Measurements from ENCODE around the gene PXDN. TPM values are rescaled to one million over a fixed set of nuclear protein-coding genes. Genes with fewer than 3 reads are reported as not detected.

Gene PXDN
- total RNA-seq, 1 donor from 2014 or later = 36.3 TPM

GRCh38 chr2:1791006-1791605 lies 46.8 kb upstream of the PXDN start:
- DNase-seq (no peak), ATAC-seq (no peak)
- Histone ChIP-seq H3K4me1 (peaks cover 4% of the 10 kb centered on the region), H3K4me3 (no peak overlapping the region), H3K27me3 (ENCODE audit: low read depth) (no peaks in the 10 kb centered on the region), H3K36me3 (no peaks in the 10 kb centered on the region), H3K27ac (no peak overlapping the region), H3K9me3 (no peaks in the 10 kb centered on the region)
- TF ChIP-seq CTCF (IDR thresholded peaks at IDR 0.05) = no peak
- intact Hi-C loops (cut with DNase I) = no loop called here

GRCh38 chr2:1790473-1790872 lies 46.2 kb upstream of the PXDN start:
- DNase-seq = no peak
- Histone ChIP-seq H3K36me3 (no peaks in the 10 kb centered on the region), H3K4me3 (no peak overlapping the region), H3K9me3 (no peaks in the 10 kb centered on the region), H3K27me3 (ENCODE audit: low read depth) (no peaks in the 10 kb centered on the region), H3K4me1 (peaks cover 4% of the 10 kb centered on the region), H3K27ac (no peak overlapping the region)
- ATAC-seq = no peak
- no peak for TF ChIP-seq CTCF (IDR thresholded peaks at IDR 0.05)
- intact Hi-C loops (cut with DNase I) = no loop called here

- intact Hi-C loops (cut with DNase I) = no loop called here
- DNase-seq = no peak
- TF ChIP-seq CTCF (IDR thresholded peaks at IDR 0.05) = no peak
- no peaks in the 10 kb centered on the region for H3K27me3 ChIP-seq (ENCODE audit: low read depth)
- no peak overlapping the region for H3K4me3 ChIP-seq
- H3K27ac ChIP-seq = no peak overlapping the region
- H3K4me1 ChIP-seq = peaks cover 4% of the 10 kb centered on the region
- H3K9me3 ChIP-seq = no peaks in the 10 kb centered on the region
- no peak for ATAC-seq
- H3K36me3 ChIP-seq = no peaks in the 10 kb centered on the region
These were observed 45.3 kb upstream of the PXDN start for GRCh38 chr2:1789610-1790009.

GRCh38 chr2:1788478-1788959 lies 44.2 kb upstream of the PXDN start:
- H3K36me3 ChIP-seq = no peaks in the 10 kb centered on the region
- peaks cover 4% of the 10 kb centered on the region for H3K4me1 ChIP-seq
- no peak overlapping the region for H3K4me3 ChIP-seq
- ATAC-seq (no peak), DNase-seq (no peak)
- no peak overlapping the region for H3K27ac ChIP-seq
- no peaks in the 10 kb centered on the region for H3K27me3 ChIP-seq (ENCODE audit: low read depth)
- intact Hi-C loops (cut with DNase I) = no loop called here
- no peak for TF ChIP-seq CTCF (IDR thresholded peaks at IDR 0.05)
- H3K9me3 ChIP-seq = no peaks in the 10 kb centered on the region

- TF ChIP-seq CTCF (IDR thresholded peaks at IDR 0.05) = no peak
- no peaks in the 10 kb centered on the region for H3K27me3 ChIP-seq (ENCODE audit: low read depth)
- intact Hi-C loops (cut with DNase I) = no loop called here
- H3K9me3 ChIP-seq = no peaks in the 10 kb centered on the region
- H3K36me3 ChIP-seq = no peaks in the 10 kb centered on the region
- H3K4me3 ChIP-seq = no peak overlapping the region
- ATAC-seq (no peak), DNase-seq (no peak)
- no peak overlapping the region for H3K27ac ChIP-seq
- H3K4me1 ChIP-seq = peaks cover 4% of the 10 kb centered on the region
These were observed 43.6 kb upstream of the PXDN start for GRCh38 chr2:1787755-1788477.

All from lower lobe of right lung (tissue), 2 donors.